ENCODE results near the gene SCLT1.
"Not testable (repeated sequence)": the region's sequence is repeated elsewhere in the genome, so short reads cannot be mapped to it uniquely, and the experiment has no call there.

The SCLT1 gene

DNA sequence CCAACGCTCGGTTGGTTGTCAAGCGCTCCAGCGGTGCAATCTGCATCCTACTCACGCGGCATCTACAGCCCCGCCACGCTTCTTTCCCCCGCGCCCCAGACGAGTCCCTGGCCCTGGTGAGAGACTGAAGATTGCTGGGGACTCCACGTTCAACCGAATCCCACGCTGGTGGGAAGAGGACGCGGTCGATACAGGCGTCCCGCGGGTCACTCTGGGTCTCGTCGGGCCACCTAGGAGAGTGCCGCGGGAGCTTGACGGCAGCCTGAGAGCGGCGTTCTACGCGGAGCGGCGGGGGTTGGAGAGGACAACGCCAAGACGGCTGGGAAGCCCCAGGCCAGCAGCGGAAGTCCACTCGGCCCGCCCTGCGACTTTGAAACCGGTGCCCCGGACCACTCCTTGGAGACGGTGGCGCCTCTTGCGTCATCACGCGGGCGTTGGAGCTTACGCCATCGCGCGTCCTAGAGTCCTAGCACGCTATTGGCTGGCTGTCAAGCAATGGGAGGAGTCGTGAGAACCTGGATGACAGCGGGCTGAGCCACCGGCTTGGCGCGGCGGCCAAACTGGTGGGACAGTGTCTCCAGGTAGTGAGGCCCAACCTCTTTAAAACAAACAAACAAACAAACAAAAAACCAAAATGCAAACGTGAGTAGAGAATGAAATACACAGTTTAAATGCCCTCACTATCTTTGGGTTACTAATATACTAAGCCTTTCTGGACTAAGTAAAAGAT is at the start of gene SCLT1:
TSS of gene SCLT1 (minus strand) at position 349 of the 730 bp plus-strand sequence. CDS start 436 bp downstream, outside the sequence.
- TF ChIP-seq, protein P1, sequence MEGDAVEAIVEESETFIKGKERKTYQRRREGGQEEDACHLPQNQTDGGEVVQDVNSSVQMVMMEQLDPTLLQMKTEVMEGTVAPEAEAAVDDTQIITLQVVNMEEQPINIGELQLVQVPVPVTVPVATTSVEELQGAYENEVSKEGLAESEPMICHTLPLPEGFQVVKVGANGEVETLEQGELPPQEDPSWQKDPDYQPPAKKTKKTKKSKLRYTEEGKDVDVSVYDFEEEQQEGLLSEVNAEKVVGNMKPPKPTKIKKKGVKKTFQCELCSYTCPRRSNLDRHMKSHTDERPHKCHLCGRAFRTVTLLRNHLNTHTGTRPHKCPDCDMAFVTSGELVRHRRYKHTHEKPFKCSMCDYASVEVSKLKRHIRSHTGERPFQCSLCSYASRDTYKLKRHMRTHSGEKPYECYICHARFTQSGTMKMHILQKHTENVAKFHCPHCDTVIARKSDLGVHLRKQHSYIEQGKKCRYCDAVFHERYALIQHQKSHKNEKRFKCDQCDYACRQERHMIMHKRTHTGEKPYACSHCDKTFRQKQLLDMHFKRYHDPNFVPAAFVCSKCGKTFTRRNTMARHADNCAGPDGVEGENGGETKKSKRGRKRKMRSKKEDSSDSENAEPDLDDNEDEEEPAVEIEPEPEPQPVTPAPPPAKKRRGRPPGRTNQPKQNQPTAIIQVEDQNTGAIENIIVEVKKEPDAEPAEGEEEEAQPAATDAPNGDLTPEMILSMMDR (IDR thresholded peaks at IDR 0.05; ENCODE audit: extremely low read depth, missing control alignments) = no peak
- peak; percentile 86 for DNase-seq (ENCODE audit: low spot score)

DNA sequence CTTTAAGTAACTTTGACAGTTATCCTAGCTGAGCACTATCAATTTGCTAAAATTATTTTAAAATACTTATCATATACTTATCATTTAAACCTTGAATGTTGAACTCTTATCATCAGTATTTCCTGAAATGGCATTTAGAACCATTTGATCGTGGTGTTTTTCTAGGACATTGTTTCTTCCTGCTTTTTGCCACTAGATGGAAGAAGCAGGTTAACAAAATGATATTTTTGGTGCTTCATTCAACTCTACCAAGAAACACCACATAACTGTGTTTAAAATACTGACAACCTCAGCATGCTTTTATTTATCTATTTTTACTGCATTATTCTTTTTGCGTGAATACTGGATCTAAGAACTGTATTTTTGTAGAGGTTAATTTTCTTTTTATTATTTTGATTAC is 47.2 kb upstream of the SCLT1 start:
- TF ChIP-seq, protein P1 (IDR thresholded peaks at IDR 0.05; ENCODE audit: extremely low read depth, missing control alignments) = no peak
- DNase-seq (ENCODE audit: low spot score) = no peak

DNA sequence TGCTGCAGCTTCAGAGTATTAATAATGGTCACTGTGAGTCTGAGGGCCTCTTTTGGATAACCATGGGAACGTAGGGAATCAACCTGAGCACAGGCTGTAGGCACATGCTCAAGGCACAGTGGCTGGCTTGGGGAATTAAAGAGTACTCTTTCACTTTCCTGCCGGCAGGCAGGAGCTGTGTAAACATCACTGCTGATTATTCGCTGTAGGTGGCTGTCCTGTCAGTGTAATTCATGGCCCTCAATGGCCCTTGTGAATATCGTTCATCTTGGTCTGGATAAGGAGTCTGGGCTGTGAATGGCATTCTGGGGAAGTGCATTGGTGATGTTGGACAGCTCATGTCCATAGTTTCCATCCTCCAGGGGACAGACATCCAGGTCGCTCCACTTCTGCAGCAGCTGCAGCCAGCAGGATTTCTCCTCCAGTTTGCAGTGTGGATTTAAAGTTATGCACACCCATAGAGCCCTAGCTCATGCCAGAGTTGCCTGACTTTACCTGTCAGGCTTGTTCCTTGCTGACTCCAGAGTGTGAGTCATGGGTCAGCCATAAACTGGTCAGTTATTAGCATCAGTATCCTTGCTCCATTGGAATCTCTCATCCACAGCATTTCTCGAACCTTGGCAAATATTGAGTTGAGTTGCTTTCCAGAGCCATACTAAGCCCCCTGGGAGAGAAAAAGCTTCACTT is 45.6 kb upstream of the SCLT1 start:
- TF ChIP-seq, protein P1 (IDR thresholded peaks at IDR 0.05; ENCODE audit: extremely low read depth, missing control alignments) = no peak
- no peak for DNase-seq (ENCODE audit: low spot score)

DNA sequence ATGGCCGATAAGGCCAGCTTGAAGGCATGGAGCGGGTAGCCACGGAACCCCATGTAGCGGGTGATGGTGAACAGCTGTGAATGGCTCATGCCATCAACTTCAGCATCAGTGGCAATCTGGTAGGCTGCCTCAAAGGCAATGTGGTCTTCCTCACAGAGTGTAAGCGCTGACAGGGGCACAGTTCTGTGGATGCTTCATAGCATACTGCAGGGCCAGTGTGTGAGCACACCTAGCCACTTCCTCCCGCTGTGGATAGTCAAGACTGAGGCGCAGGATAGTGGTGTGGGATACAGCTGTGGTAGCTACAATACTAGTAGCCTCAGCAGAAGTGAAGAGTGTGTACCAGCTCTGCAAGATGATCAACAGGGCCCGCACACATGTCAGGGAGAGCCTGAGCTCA is 43.1 kb upstream of the SCLT1 start:
- TF ChIP-seq, protein P1 (IDR thresholded peaks at IDR 0.05; ENCODE audit: extremely low read depth, missing control alignments) = no peak

DNA sequence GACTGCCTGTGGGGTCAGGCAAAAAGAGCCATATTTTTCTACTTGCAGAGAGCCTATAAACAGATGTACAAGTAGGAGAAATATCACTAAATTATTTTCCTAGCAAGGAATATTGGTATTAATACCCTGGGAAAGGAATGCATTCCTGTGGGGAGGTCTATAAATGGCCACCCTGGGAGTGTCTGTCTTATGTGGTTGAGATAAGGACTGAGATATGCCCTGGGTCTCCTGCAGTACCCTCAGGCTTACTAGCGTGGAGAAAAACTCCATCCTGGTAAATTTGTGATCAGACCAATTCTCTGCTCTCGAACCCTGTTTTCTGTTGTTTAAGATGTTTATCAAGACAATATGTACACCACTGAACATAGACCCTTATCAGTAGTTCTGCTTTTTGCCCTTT is 38.0 kb upstream of the SCLT1 start:
- TF ChIP-seq, protein P1 (IDR thresholded peaks at IDR 0.05; ENCODE audit: extremely low read depth, missing control alignments) = no peak
- no peak for DNase-seq (ENCODE audit: low spot score)

More for the DNA sequence above, 43.1 kb upstream of the SCLT1 start:
- no peak for DNase-seq (ENCODE audit: low spot score)

DNA sequence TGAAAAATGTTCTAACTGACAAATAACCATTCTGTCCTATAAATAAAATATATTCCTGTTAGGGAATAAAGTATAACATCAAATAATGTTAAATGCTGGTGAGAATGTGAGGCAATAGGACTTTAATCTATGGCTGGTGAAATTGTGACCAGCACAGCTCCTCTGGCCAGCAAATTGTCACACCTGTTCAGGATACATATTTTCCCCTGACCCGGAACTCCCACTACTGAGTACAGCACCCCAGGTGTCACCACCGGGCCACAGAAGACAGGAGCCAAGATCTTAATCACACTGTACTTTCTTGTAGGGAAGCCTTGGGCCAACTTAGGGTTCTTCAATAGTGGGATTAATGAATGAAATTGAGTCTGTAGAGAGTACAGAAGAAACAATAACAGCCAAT is 35.8 kb upstream of the SCLT1 start:
- TF ChIP-seq, protein P1 (IDR thresholded peaks at IDR 0.05; ENCODE audit: extremely low read depth, missing control alignments) = no peak
- no peak for DNase-seq (ENCODE audit: low spot score)

DNA sequence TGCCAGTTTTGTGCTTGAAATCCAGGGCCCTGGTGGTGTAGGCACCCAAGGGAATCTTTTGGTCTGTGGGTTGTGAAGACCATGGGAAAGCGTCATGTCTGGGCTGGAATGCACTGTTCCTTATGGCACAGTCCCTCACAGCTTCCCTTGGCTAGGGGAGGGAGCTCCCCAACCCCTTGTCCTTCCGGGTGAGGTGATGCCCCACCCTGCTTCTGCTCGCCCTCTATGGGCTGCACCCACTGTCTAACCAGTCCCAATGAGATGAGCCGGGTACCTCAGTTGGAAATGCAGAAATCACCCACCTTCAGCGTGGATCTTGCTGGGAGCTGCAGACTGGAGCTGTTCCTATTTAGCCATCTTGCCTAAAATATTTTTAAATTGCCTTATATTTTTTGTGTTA is 33.3 kb upstream of the SCLT1 start:
- DNase-seq (ENCODE audit: low spot score) = not testable (repeated sequence)

All from GM20000 (cell line).